ENCODE measurements around the gene TIPIN.

The TIPIN gene

DNA sequence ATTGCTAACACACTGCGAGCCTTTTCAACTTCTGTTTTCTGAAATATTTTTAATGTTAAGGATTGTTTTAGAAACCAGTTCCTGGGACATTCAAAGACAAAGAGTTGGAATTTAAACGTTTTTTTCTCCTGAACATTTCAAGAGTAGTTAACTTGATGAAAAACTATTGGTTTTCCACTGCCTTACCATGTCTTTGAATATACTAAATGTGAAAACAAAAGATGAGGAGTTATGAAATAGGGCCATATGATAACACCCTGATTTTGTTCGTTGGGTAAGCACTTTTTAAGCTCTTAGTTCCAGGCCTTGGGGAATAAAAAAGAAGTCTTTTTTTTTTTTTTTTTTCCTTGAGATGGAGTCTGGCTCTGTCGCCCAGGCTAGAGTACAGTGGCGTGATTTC, 60.3 kb downstream of the TIPIN start:
- DNase-seq: no peak

DNA sequence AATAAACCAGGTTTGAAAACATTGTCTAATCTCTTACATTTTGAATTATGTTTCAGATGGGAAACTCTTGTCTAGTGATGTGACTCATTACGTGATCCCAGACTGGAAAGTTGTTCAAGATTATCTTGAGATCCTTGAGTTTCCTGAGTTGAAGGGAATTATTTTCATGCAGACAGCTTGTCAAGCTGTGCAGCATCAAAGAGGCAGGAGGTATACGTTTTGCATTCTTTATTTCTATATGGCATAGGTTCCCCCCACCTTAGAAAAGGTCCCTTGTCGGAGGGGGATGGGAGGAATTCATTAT, 61.6 kb downstream of the TIPIN start:
- no peak for DNase-seq

DNA sequence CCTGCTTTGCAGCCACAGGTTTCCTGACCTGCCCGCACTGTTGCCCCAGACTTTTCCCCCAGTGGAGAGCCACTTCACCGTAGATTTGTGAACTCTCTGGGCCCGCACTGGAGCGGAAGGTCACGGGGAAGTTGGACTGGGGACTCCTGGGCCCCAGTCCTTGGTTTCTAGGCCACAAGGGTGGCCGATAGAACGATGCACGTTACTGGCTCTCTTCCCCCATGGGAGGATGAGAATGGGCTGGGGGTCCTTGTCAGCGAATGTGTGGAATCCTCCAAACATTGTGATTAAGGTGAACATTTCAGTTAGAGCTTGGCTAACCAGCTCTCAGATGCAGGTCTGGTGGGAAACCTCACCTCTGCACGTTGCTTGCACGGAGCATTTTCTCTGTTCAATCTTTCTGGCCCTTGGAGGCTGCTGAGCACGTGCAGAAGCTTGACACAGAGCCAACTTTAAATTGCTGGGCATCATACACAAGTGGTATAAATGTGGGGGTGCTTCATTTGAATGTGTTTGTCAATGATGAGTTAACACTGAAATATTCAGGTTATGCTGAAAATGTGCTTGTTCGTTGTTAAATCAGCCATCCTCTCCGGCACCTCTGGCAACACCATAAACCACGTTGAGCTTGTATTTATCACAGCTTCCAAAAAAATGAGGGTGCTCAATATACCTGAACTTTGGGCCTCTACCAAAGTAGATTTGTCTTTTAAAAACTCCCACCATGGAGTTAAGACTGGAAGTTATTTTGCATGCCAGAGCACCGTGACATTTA, 62.1 kb downstream of the TIPIN start:
- DNase-seq: no peak

DNA sequence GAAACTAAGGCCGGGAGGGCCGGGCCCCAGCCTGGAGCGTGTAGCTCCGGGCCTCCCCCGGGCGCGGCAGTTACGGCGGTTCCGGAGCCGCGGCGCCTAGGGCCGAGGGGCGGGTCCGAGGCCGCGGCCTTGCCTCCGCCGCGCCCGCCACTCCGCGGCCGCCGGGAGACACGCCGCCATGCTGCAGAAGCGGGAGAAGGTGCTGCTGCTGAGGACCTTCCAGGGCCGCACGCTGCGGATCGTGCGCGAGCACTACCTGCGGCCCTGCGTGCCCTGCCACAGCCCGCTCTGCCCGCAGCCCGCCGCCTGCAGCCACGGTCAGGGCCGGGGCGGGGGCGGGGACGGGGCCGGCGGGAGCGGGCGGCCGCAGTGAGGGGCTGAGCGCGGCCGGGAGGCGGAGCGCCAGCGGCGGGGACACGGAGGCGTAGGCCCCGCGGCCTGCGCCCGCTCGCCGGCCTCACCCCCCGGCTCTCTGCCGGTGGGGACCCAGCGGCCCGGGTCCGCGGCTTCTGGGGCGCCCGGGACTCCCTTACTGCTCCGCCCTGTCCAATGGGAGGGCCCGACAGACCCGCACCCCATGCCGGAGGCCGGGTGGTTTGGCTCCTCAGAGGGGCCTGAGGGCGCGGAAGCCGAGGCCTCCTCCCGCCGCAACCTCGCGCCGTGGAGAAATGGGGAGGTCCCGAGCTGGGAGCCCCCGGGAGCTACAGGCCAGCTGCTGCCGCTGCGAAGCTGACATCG, 62.9 kb downstream of the TIPIN start, which contains the start of gene DIS3L:
TSS of gene DIS3L (plus strand) at position 150 of the 738 bp plus-strand sequence. CDS start at position 179, 29 bp downstream.
- peak; percentile 70 for DNase-seq

DNA sequence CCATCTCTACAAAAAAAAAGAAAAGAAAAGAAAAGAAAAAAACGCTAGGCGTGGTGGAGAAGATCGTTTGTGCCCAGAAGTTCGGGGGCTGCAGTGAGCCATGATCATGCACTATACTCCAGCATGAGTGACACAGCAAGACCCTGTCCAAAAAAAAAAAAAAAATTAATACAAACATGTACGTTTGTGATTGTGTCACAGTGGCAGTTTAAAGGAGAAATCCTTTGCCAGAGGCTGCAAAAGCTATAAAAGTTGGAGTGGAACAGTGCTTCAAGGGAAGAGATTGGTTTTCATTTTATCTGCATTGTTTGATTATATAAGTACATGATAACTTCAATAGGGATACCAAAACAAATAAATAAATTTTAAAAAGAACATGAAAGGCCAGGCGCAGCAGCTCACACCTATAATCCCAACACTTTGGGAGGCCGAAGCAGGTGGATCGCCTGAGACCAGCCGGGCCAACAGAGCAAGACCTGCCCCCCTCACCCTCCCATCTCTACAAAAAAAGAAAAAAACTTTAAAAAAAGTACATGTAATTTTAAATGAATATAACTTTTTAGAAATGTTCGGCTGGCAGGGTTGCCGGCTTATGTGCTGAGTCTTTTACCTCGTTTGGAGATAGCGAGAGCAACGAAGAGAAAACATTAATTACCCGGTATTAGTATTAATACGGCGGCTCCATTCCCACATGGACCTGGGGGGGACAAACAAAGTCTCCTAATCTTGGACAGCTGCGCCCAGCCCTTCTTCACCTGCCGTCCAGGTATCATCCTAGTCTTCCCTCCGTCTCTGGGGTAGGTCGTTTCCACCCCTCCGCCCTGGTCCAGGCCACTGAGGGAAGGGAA, 63.7 kb downstream of the TIPIN start:
- DNase-seq: no peak

DNA sequence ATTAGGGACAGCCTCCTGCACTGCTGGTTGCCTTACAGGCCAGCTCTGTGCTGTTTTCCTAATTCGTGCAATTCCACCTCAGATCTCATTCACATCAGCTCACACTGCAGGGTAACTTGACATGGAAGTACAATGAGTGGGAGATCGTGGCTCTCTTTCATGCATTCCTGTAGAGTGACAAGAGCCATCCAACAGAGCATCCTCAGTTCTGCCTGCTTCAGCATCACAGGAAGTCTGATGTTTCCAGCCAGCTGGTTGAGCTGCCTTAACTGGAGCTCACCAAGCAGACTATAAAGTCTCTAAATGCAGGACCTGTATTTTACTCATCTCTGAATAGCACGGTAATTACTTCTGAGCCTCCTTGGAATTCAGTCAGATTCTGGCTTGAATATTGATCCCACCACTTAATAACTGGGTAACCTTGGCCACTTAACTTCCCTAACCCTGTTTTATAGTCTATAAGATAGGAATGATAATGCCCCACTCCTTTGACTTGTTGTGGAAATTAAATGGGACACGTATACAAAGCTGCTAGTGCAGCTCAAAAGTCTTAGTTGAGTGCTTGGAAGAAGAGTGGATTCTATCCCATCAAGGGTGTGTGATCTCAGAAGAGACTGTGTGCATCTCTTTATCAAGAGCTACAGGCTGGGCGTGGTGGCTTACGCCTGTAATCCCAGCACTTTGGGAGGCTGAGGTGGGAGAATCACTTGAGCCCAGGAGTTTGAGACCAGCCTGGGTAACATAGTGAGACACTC, 64.5 kb downstream of the TIPIN start:
- DNase-seq: no peak

DNA sequence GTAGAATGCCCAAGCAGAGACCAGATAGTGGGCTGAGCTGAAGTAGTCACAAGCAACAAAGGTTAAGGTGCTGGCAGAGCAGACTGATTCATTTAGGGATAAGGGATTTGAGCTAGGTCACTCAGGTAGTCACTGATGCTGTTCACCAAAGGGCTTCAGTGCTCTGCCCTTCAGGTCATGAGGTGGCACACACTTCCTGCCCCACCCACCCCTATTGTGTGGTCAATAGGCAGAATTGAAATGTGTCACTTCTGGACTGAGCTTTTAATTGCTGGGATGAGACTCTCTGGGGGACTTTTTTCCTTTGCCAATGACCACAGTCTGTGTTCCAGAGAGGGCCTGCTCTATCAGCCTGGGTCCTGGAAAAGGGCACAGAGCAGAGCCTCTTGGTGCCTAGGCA, 66.0 kb downstream of the TIPIN start:
- no peak for DNase-seq

DNA sequence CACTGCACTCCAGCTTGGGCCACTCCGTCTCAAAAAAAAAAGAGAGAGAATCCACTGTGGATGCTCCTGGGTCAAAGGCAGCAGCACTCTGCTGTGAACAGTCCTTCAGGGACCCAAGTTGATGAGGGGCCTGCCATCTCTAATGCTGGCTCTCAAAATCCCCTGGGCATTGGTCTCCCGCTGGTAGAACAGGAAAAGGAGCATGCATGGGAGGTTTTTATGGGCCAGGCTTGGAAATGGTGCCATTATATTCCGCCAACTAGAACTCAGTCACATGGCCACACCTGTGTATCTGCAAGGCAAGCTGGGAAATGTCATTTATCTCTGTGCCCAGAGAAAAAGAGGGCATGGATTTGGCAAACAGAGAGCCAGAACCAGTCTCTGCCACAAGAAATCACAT, 66.5 kb downstream of the TIPIN start:
- DNase-seq: no peak

DNA sequence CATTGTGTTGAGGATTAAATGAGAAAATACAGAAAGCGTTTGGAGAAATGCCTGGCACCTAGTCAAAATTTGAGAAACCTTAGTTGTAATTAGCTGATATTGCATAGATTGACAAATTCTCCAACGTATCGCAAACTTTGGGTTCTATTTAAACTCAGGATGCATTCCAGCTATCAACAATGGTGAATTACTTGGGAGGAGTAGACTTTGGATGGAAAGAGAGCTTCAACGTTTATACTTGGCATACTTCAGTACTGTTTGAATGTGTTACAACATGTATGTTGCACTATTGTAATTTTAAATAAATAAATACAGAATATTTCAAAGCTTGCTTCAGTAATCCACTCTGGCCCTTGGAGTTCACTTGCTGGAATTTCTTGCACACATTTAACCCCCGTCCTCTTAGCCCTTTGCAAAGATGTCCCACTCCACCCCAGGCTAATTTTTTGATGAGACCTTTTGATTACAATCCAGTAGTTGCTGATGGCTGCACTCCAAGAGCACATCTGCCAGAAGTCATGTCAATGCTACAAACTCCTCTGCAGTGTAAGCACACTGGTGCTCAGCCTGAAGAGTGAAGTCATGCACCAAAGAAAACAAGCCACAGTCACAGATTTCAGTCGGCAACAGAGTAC, 67.8 kb downstream of the TIPIN start:
- DNase-seq: no peak

DNA sequence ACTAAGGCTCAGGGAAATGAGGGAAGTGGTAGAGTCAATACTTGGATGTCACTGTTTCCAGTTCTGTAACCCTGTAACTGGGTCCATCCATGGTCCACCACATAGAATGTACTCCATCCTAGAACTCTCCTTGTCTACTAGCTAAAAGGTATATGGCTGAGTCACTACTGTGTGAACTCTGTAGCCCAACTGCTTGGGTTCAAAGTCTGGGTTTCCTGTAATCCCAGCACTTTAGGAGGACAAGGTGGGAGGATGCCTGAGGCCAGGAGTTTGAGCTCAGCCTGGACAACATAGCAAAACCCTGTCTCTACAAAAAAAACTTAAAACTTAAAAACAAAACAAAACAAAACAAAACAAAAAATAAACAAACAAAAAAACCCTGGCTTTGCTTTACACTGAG, 68.4 kb downstream of the TIPIN start:
- DNase-seq: no peak

DNA sequence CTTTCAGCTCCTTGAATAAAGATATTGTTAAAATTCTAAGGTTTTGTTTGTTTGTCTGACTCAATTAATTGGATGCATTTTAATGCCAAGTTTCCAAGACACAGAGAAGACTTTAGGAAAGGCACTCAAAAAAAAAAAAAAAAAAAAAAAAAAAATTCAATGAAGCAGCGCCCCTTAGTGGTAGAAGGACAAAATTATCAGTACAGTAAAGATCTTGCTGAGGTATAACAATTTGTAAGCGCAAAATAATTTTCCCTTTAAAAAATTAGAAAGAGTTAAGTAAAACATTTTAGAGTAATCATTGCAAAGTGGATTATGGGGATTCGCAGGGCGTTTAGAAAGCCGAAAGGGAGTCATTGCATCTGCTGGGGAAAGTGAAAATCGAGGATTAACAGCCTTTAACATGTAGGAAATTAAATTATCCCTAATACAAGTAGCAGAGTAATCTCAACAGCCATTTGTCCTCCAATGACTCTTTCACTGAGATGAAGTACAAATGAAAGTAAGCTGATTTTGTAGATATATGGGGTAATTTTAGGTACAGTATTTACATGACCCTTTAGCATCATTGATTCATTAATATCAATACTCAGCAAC, 68.9 kb downstream of the TIPIN start:
- DNase-seq: no peak

Data from CD4-positive, alpha-beta T cell treated with Interleukin-15 for 1 hour (primary cell).